ENCODE data around the gene DPYSL3. TPM values are rescaled to one million over a fixed set of nuclear protein-coding genes. Genes with fewer than 3 reads are reported as not detected.
A peak's percentile ranks its signal among the peaks of the same experiment; 100 is the strongest.

Gene DPYSL3
- total and polyA plus RNA-seq, 2 donors (not counting 3 experiments of a cell fraction or from before 2014, with no cell fraction given), result 80.3 to 146 TPM

DNA sequence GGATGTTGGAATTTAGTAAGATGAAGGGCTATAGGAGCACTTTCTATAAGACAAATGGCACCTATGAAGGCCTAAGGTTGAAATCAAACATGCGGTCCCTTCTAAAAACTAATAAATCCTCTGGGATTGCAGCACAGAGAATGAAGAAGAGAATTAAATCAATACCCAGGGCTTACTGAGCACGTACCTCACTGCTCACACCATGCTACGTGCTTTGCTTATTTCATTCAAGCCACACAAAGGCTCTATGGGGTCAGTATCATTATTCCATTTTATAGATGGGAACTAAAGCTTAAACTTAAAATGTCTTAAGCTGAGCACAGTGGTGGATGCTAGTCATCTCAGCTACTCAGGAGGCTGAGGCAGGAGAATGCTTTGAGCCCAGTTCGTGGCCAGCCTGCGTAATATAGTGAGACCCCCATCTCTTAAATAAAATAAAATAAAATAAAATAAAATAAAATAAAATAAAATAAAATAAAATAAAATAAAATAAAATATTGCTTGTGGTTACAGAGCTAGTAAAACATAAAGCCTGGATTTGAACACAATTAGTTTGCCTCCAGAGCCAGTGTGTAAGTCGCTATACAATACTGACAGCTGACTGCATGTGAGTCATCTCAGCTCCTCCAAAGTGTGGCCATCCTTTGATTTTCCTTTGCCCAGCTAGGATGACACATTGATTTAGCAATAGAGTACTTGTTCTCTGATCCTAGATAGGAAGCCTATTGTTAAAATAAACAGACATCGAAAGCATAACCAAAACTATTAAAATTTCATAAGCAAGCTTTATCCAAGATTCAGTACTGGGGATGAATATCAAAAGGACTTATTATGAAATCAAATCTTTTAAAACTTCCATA lies 20.9 kb upstream of the DPYSL3 start:
- ChIA-PET POLR2A (no interaction called here), CTCF (interaction anchor here (0.7 to 1.4 kb wide), 10 partner anchors 9 to 66 kb away, joined by 3 to 6 read pairs (median 3); no protein-coding TSS in a partner anchor)
- no peaks in the 10 kb centered on the region for H4K20me1 ChIP-seq (replicated peaks; ENCODE audit: control insufficient read depth, extremely low read depth, insufficient read depth, low read length)
- peak overlapping the region; percentile 69 for H3K27ac ChIP-seq (ENCODE audit: insufficient read depth, low read depth, low read length)
- FAIRE-seq (peak; percentile 80), DNase-seq (ENCODE audit: low read depth, low spot score) (peak; percentile 85)
- H2AFZ ChIP-seq (ENCODE audit: low read depth, low read length), result no peak overlapping the region
- H3K79me2 ChIP-seq (ENCODE audit: control insufficient read depth, insufficient read depth, low read length), result no peaks in the 10 kb centered on the region
- intact Hi-C loops (cut with micrococcal nuclease) (loop anchor here (1.0 to 2.0 kb wide), 3 partner anchors 8 to 46 kb away; no protein-coding TSS in a partner anchor), dilution Hi-C loops (cut with MboI; ENCODE audit: extremely low pct_ligation_motif_present, low sequenced_read_pairs) (no loop called here)
- no peaks in the 10 kb centered on the region for H3K27me3 ChIP-seq (ENCODE audit: control insufficient read depth in 2 of 2, insufficient read depth in 2 of 2, low read length in 2 of 2)
- no TSS peak for BruUV-seq (replicated peaks)
- TF ChIP-seq JUN (IDR thresholded peaks at IDR 0.05; ENCODE audit: borderline replicate concordance, insufficient read depth, insufficient read length, low read depth), result peak; percentile 95
- TF ChIP-seq EZH2 (IDR thresholded peaks at IDR 0.05; ENCODE audit: borderline replicate concordance, low read depth, low read length, severe bottlenecking), result no peak
- peak; percentile 34 for TF ChIP-seq POLR2AphosphoS5 (IDR thresholded peaks at IDR 0.05; ENCODE audit: insufficient read depth, low read depth, low read length)
- TF ChIP-seq POLR2A (IDR thresholded peaks at IDR 0.05; ENCODE audit: low read depth, low read length), result no peak
- peak; percentile 66 for TF ChIP-seq GATA2 (IDR thresholded peaks at IDR 0.05; ENCODE audit: insufficient read depth, insufficient read length, low read depth, low read length)
- TF ChIP-seq, protein P1, sequence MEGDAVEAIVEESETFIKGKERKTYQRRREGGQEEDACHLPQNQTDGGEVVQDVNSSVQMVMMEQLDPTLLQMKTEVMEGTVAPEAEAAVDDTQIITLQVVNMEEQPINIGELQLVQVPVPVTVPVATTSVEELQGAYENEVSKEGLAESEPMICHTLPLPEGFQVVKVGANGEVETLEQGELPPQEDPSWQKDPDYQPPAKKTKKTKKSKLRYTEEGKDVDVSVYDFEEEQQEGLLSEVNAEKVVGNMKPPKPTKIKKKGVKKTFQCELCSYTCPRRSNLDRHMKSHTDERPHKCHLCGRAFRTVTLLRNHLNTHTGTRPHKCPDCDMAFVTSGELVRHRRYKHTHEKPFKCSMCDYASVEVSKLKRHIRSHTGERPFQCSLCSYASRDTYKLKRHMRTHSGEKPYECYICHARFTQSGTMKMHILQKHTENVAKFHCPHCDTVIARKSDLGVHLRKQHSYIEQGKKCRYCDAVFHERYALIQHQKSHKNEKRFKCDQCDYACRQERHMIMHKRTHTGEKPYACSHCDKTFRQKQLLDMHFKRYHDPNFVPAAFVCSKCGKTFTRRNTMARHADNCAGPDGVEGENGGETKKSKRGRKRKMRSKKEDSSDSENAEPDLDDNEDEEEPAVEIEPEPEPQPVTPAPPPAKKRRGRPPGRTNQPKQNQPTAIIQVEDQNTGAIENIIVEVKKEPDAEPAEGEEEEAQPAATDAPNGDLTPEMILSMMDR (IDR thresholded peaks at IDR 0.05; ENCODE audit: extremely low read depth in 1 of 2, insufficient read depth in 1 of 2, low read depth in 1 of 2, low read length in 2 of 2), result no peak
- TF ChIP-seq FOS (IDR thresholded peaks at IDR 0.05; ENCODE audit: borderline replicate concordance, insufficient read depth, low read length), result peak; percentile 96
- TF ChIP-seq MYC (IDR thresholded peaks at IDR 0.05; ENCODE audit: low read depth, low read length), result no peak
- TF ChIP-seq, protein P2, sequence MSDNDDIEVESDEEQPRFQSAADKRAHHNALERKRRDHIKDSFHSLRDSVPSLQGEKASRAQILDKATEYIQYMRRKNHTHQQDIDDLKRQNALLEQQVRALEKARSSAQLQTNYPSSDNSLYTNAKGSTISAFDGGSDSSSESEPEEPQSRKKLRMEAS (IDR thresholded peaks at IDR 0.05; ENCODE audit: insufficient read depth, insufficient read length), result no peak
- H3K4me3 ChIP-seq (replicated peaks in 1 of 3; ENCODE audit: insufficient read depth in 1 of 3, low read depth in 1 of 3, low read length in 3 of 3), result peak overlapping the region in 1 of 3 experiments; percentile 22
- no peaks in the 10 kb centered on the region for H3K9me1 ChIP-seq (replicated peaks; ENCODE audit: control insufficient read depth, extremely low read depth, insufficient read depth, low read length)
- H3K4me2 ChIP-seq (ENCODE audit: insufficient read depth, low read length), result peak overlapping the region; percentile 93
- H3K36me3 ChIP-seq (ENCODE audit: control insufficient read depth in 2 of 2, extremely low read depth in 1 of 2, insufficient read depth in 2 of 2, low read length in 2 of 2), result no peaks in the 10 kb centered on the region
- peak overlapping the region; percentile 63 for H3K9ac ChIP-seq (replicated peaks; ENCODE audit: extremely low read depth, insufficient read depth, low read length)
- H3K4me1 ChIP-seq (ENCODE audit: control insufficient read depth, extremely low read depth, insufficient read depth, low read length), result peaks cover 33% of the 10 kb centered on the region
- H3K9me3 ChIP-seq (replicated peaks; ENCODE audit: control insufficient read depth, insufficient read depth, low read length), result no peaks in the 10 kb centered on the region
